H1 (cell line): Measurements from ENCODE around the gene PIGK. TPM values are rescaled to one million over a fixed set of nuclear protein-coding genes. Genes with fewer than 3 reads are reported as not detected.

Experiments
- CHD2 ChIP-seq: IDR thresholded peaks from 2 replicates; pipeline ENCODE4 v1.6.1; 2012; ENCODE audit warnings: low read length, improper control_type of control experiment
- EGR1 ChIP-seq: IDR thresholded peaks from 2 replicates; pipeline ENCODE4 v1.6.1; 2011; ENCODE audit warnings: low read depth, low read length, borderline replicate concordance
- EZH2 ChIP-seq: fragments of 200-600 bp; sonication (generic); IDR thresholded peaks from 2 replicates; pipeline ENCODE4 v1.7.1; 2012; ENCODE audit warnings: low read depth, mild to moderate bottlenecking, moderate library complexity, low read length, inconsistent platforms; ENCODE audit not compliant: severe bottlenecking
- FOSL1 ChIP-seq: IDR thresholded peaks from 2 replicates; pipeline ENCODE4 v1.6.1; 2011; ENCODE audit warnings: mild to moderate bottlenecking, low read depth, low read length, moderate library complexity; ENCODE audit not compliant: insufficient read depth
- SIRT6 ChIP-seq: IDR thresholded peaks from one replicate; pipeline ENCODE4 v1.7.1; 2012; ENCODE audit warnings: low read length, inconsistent platforms
- SRF ChIP-seq: IDR thresholded peaks from 2 replicates; pipeline ENCODE4 v1.6.1; 2011; ENCODE audit warnings: mild to moderate bottlenecking, low read depth, low read length, moderate library complexity
- TAF1 ChIP-seq: IDR thresholded peaks from 2 replicates; pipeline ENCODE4 v1.6.1; 2011; ENCODE audit warnings: mild to moderate bottlenecking, low read depth, low read length
- polyA plus RNA-seq, 7 experiments: library from polyadenylated mRNA; depleted of rRNA in 3 of 7; stranded (reverse) in 5 of 7; unstranded in 2 of 7; fragments of >200 nt in 5 of 7; fragments of 200-250 nt in 2 of 7; gene quantifications; 1 replicate in 5 of 7; 2 replicates in 1 of 7; 4 replicates in 1 of 7; pipeline versions ENCODE4 v1.2.1 to v1.2.3, GENCODE V29; 2011 to 2013; ENCODE audit warnings: missing spikeins in 2 of 7, mixed read lengths in 2 of 7
- total RNA-seq: library from RNA; stranded (reverse); fragmentation: NEBNext Ultra II Directional; extraction: Animal tissue kit (Norgen Biotek cat#: 25700); gene quantifications from 2 replicates; pipeline ENCODE4 v1.2.1, GENCODE V29; 2021

PIGK gene
- total and polyA plus RNA-seq, 2 of the 8 experiments (the other 6 are each of a cell fraction or from before 2014, with no cell fraction given): 5.6 to 23.2 TPM

GRCh38 chr1:77234943-77235342 is 15.7 kb upstream of the PIGK start (continued):
- TF ChIP-seq CHD2: no peak
- no peak for TF ChIP-seq EZH2
- no peak for TF ChIP-seq TAF1
- no peak for TF ChIP-seq EGR1
- no peak for TF ChIP-seq SRF
- no peak for TF ChIP-seq SIRT6
- TF ChIP-seq FOSL1: no peak
- TF ChIP-seq, all 59 proteins: peak for 0
